ENCODE measurements around the gene SP5.

- no peak for TF ChIP-seq CTCF (IDR thresholded peaks at IDR 0.05)
- no peak for TF ChIP-seq EZH2 (IDR thresholded peaks at IDR 0.05; ENCODE audit: borderline replicate concordance, insufficient read depth, low read depth, low read length, poor library complexity, severe bottlenecking)
Observed at GRCh38 chr2:170744248-170745002, 29.3 kb downstream of the SP5 start.

All from B cell (primary cell).